Esophagus (tissue), 2 donors: ENCODE data around the gene MDFI. TPM values are rescaled to one million over a fixed set of nuclear protein-coding genes. Genes with fewer than 3 reads are reported as not detected.
A peak's percentile ranks its signal among the peaks of the same experiment; 100 is the strongest.
"Not testable (repeated sequence)": the region's sequence is repeated elsewhere in the genome, so short reads cannot be mapped to it uniquely, and the experiment has no call there.

ENCODE experiments used
- H3K27ac ChIP-seq, 2 donors: one replicate each; pipeline ENCODE4 v1.5.1; 2013; ENCODE audit warnings: low read depth in 2 of 2, mild to moderate bottlenecking in 2 of 2, inconsistent platforms in 1 of 2, low read length in 1 of 2, moderate library complexity in 1 of 2
- H3K27me3 ChIP-seq, 2 donors: one replicate each; pipeline ENCODE4 v1.6.1; 2013; ENCODE audit warnings: low read length in 2 of 2, control low read depth in 1 of 2, mild to moderate bottlenecking in 1 of 2; ENCODE audit not compliant: insufficient read depth in 2 of 2, control insufficient read depth in 1 of 2
- H3K36me3 ChIP-seq, 2 donors: one replicate each; pipeline ENCODE4 v1.6.1; 2013; ENCODE audit warnings: low read length in 1 of 2; ENCODE audit not compliant: control insufficient read depth in 2 of 2, insufficient read depth in 2 of 2
- H3K4me1 ChIP-seq, 2 donors: one replicate each; pipeline ENCODE4 v1.6.1; 2013; ENCODE audit warnings: low read length in 1 of 2; ENCODE audit not compliant: control insufficient read depth in 2 of 2, insufficient read depth in 2 of 2
- H3K4me3 ChIP-seq, 2 donors: one replicate each; pipeline ENCODE4 v1.5.1; 2013; ENCODE audit warnings: low read length in 2 of 2, mild to moderate bottlenecking in 2 of 2, low read depth in 1 of 2, moderate library complexity in 1 of 2
- H3K9me3 ChIP-seq, 2 donors: one replicate each; pipeline ENCODE4 v1.6.1; 2013; ENCODE audit warnings: mild to moderate bottlenecking in 2 of 2, low read depth in 1 of 2, low read length in 1 of 2, moderate library complexity in 1 of 2; ENCODE audit not compliant: control insufficient read depth in 2 of 2, insufficient read depth in 1 of 2
- WGBS, 2 donors: extraction: QIAGEN DNeasy Blood & Tissue Kit; methylation state at CpG; one replicate each; pipeline ENCODE4 v1.1.7; 2013; 5-methylcytosine and 5-hydroxymethylcytosine counted together
- polyA plus RNA-seq, 2 donors: library from polyadenylated mRNA; stranded (reverse); fragments of 200-250 nt; gene quantifications; one replicate each; pipeline ENCODE4 v1.2.3, GENCODE V29; 2013
- donor health status: healthy with polysubstance abuse.
- donor health status: Bipolar disorder and iron deficiency.

MDFI gene
- polyA plus RNA-seq, 2 donors: 57.2 to 70.3 TPM

- Histone ChIP-seq H3K9me3 (no peaks in the 10 kb centered on the region), H3K4me3 (no peak overlapping the region), H3K4me1 (no peaks in the 10 kb centered on the region), H3K36me3 (no peaks in the 10 kb centered on the region), H3K27me3 (no peaks in the 10 kb centered on the region), H3K27ac (no peak overlapping the region)
- WGBS, 2 donors: 76 to 81% methylated on average over 3 of the region's 3 CpGs
These were observed 19.7 kb upstream of the MDFI start for GRCh38 chr6:41618598-41618997.

- not testable (repeated sequence) for H3K4me1 ChIP-seq, H3K27me3 ChIP-seq, H3K9me3 ChIP-seq, H3K27ac ChIP-seq, H3K36me3 ChIP-seq, H3K4me3 ChIP-seq
- 81% methylated on average over 4 of the region's 4 CpGs for WGBS, 2 donors
These were observed 19.1 kb upstream of the MDFI start for GRCh38 chr6:41619193-41619592.

- Histone ChIP-seq H3K4me1 (peaks cover 0 to 11% of the 10 kb centered on the region in 2 donors), H3K9me3 (no peaks in the 10 kb centered on the region), H3K27ac (no peak overlapping the region), H3K36me3 (no peaks in the 10 kb centered on the region), H3K27me3 (no peaks in the 10 kb centered on the region), H3K4me3 (no peak overlapping the region)
These were observed 16.9 kb upstream of the MDFI start for GRCh38 chr6:41621367-41621766.

GRCh38 chr6:41621802-41622201 is 16.5 kb upstream of the MDFI start:
- peak overlapping the region in 1 of 2 donors; percentile 19 for H3K27ac ChIP-seq
- H3K4me1 ChIP-seq: peaks cover 0 to 11% of the 10 kb centered on the region in 2 donors
- H3K36me3 ChIP-seq: no peaks in the 10 kb centered on the region
- WGBS, 2 donors: 21 to 42% methylated on average over 2 of the region's 2 CpGs
- no peak overlapping the region for H3K4me3 ChIP-seq
- no peaks in the 10 kb centered on the region for H3K9me3 ChIP-seq
- no peaks in the 10 kb centered on the region for H3K27me3 ChIP-seq

GRCh38 chr6:41622206-41622988 is 15.9 kb upstream of the MDFI start:
- WGBS, 2 donors: 38 to 43% methylated on average over 3 of the region's 3 CpGs
- no peaks in the 10 kb centered on the region for H3K27me3 ChIP-seq
- peaks cover 0 to 11% of the 10 kb centered on the region in 2 donors for H3K4me1 ChIP-seq
- H3K4me3 ChIP-seq: no peak overlapping the region
- peak overlapping the region in 1 of 2 donors; percentile 19 for H3K27ac ChIP-seq
- no peaks in the 10 kb centered on the region for H3K36me3 ChIP-seq
- H3K9me3 ChIP-seq: no peaks in the 10 kb centered on the region

GRCh38 chr6:41623330-41623729 is 14.9 kb upstream of the MDFI start:
- H3K9me3 ChIP-seq: no peaks in the 10 kb centered on the region
- H3K36me3 ChIP-seq: no peaks in the 10 kb centered on the region
- no peaks in the 10 kb centered on the region for H3K27me3 ChIP-seq
- H3K4me3 ChIP-seq: no peak overlapping the region
- H3K4me1 ChIP-seq: peaks cover 2 to 11% of the 10 kb centered on the region in 2 donors
- 78 to 87% methylated on average over 6 of the region's 6 CpGs for WGBS, 2 donors
- H3K27ac ChIP-seq: no peak overlapping the region

GRCh38 chr6:41624621-41625380 is 13.5 kb upstream of the MDFI start:
- Histone ChIP-seq H3K27me3 (no peaks in the 10 kb centered on the region), H3K9me3 (no peaks in the 10 kb centered on the region), H3K4me3 (no peak overlapping the region), H3K4me1 (peaks cover 2 to 12% of the 10 kb centered on the region in 2 donors), H3K27ac (no peak overlapping the region), H3K36me3 (no peaks in the 10 kb centered on the region)
- 74 to 75% methylated on average over 18 of the region's 18 CpGs for WGBS, 2 donors

- Histone ChIP-seq H3K9me3 (no peaks in the 10 kb centered on the region), H3K4me1 (peaks cover 2 to 16% of the 10 kb centered on the region in 2 donors), H3K27ac (peak overlapping the region in 1 of 2 donors; percentile 1), H3K4me3 (no peak overlapping the region), H3K36me3 (no peaks in the 10 kb centered on the region), H3K27me3 (no peaks in the 10 kb centered on the region)
- 22 to 29% methylated on average over 6 of the region's 6 CpGs for WGBS, 2 donors
These were observed 12.8 kb upstream of the MDFI start for GRCh38 chr6:41625442-41625841.

GRCh38 chr6:41626022-41626421 is 12.2 kb upstream of the MDFI start:
- Histone ChIP-seq H3K4me1 (peaks cover 2 to 16% of the 10 kb centered on the region in 2 donors), H3K36me3 (no peaks in the 10 kb centered on the region), H3K9me3 (no peaks in the 10 kb centered on the region), H3K27me3 (no peaks in the 10 kb centered on the region), H3K27ac (peak overlapping the region; percentile 38 to 40), H3K4me3 (no peak overlapping the region)
- WGBS, 2 donors: 80 to 82% methylated on average over 4 of the region's 4 CpGs
